ENCODE data around the gene GMCL1.
"Not testable (repeated sequence)": the region's sequence is repeated elsewhere in the genome, so short reads cannot be mapped to it uniquely, and the experiment has no call there.

The GMCL1 gene

GRCh38 chr2:69829256-69830044 is at the start of gene GMCL1:
Gene GMCL1 (plus strand): TSS chr2:69829660. CDS start chr2:69829893, 233 bp downstream.
- peak; percentile 99 for DNase-seq

- no peak for DNase-seq
These were observed 48.5 kb upstream of the GMCL1 start for GRCh38 chr2:69780921-69781320.

DNA sequence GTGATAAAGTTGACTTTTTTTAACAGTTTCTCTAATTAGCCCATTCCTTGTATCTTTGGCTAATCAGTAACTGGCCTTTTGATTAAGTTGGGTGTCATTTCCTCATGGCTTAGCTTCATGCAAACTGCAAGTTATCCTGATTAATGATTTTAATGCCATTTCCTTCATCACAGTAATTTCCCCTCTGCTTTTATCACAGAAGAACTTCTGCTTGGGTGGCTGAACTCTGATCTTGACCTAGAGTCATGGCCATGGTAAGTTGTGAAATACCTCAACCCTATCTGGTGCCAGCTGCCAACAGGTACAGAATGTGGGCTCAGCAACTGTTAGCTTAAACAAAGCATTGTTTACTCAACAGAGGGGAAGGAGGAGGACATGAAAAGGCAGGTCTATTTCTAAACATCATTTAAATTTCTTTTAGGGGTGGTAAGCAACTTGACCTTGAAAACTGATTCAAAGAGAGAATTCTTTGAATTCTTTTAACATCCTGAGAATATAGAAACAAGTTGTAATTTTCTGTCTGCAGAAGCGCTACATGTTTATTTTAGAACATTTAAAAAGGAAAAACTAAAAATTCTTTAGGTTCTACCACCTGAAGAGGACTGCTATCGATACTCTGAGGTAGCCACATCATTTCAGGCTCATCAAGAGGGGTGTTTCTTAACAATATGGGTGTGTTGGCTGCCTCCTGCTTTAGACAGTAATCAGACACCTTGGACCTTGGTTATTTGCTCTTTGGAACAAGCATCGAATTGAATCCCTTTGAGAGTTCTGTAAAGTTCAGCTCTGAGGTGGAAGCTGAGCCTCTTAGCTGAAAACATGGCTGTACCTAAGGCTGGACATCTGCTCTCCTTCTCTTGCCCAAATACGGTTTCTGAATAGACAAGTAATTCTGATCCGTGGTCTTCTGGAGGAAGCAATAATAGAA is 47.9 kb upstream of the GMCL1 start:
- DNase-seq = no peak

GRCh38 chr2:69784228-69784627 is 45.2 kb upstream of the GMCL1 start:
- no peak for DNase-seq

DNA sequence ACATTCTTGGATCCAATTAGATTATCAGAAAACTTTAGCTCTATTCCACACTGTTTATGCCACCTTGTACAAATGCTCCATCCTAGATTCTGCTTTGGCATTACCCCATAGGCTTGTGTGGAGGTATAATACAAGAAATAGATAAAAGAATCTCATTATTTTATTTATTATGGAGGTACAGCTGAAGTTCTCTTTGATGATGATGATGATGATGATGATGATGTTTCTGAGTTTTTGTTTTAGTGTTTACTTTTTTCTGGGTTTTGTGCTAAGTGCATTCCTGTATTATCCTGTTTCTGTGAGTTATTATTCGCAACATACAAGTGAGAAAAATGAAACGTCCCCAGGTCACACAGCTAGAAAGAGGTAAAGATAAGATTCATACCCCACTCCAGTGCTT is 44.1 kb upstream of the GMCL1 start:
- no peak for DNase-seq

DNA sequence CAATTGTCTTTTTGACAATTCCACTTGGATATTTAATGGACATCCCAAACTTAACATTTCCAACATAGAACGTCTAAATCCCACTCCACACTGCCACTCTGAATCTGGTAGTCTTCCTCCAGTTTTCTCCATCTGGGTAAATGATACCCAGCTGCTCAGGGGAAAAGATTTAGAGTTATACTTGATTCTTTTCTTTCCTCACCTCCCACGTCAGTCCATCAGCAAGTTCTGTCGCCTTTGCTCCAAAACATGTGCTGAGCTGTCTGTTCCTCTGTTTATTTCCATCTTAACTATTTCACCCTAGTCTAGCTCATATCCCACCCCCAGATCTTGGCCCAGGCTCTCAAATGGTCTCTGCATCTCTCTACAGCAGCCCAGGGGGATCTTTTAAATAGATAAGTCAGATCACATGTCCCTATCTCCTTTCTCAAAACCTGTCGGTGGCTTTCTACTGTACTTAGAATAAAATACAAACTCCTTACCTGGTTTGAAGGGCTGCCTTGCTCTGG is 43.4 kb upstream of the GMCL1 start:
- no peak for DNase-seq

GRCh38 chr2:69789175-69789721 is 40.2 kb upstream of the GMCL1 start:
- no peak for DNase-seq

DNA sequence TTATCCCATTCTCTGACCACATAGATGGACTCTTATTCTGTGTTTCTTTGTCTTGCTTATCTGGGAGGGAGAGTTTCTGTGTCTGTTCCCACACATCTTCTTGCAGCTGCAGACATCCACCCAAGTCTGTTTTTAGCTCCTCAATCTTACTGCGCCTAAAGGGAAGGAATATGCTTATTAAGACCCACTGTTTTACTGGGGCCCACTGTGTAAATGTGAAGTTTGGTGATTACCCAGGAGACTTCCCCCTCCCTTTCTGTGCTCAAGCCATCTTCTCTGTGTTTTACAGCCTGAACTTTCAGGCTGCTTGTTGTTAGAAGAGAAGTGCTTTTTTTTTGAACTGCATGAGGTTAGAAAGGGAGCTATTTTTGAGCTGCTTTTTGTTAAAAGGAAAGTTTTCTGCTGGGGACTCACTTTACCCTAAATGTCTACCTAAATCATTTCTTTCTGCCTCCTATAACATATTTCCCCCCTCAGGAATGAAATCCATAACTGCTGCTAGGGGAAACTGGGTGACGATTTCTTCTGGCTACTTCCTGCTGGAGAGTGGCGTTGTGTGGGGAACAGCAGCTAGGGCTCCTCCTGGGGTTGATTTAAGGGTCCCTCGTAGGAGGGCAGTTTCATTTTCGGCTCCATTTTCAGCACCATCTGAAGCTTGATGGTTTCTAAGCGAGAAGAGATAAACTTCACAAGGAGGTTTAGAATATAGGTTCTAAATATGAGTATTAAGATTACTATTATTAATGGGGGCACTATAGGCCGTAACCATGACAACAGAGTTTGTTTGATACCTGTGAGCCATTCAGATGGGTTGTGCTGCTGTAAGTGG is 39.5 kb upstream of the GMCL1 start:
- no peak for DNase-seq

DNA sequence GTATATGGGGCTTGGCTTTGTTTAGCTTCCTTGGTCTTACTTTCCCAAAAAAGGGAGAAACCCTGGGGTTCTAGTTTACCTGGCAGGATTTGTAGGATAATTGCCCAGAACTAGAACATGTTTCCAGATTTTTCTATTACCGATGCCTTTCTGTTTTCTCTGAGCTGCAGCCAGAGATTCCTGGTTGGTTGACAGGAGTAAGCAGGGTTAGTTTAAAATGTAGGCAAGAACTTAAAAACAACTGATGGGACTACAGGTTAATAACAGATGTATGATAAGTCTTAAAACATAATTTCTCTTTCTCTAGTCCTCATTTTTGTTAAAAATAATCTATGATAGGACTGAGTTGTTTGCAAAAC is 38.9 kb upstream of the GMCL1 start:
- no peak for DNase-seq

GRCh38 chr2:69791045-69791444 is 38.4 kb upstream of the GMCL1 start:
- no peak for DNase-seq

DNA sequence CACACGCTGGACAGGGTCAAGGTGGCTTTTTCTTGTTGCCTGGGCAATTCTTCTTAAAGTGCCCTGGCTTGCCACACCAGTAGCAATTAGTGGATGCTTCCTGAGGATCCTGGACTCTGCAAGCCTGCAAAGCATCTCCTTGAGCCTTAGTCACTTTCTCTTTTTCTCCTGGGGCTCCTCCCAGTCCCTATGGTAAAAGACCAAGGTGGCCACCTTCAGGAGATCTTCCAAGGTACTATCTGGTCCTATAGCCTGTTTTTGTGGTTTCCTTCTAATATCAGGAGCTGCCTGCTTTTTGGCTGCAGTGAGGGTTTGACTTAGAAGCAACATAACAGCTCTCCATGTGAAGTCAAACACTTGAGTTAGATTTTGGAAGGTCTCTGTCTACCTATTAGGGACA is 33.3 kb upstream of the GMCL1 start:
- no peak for DNase-seq

DNA sequence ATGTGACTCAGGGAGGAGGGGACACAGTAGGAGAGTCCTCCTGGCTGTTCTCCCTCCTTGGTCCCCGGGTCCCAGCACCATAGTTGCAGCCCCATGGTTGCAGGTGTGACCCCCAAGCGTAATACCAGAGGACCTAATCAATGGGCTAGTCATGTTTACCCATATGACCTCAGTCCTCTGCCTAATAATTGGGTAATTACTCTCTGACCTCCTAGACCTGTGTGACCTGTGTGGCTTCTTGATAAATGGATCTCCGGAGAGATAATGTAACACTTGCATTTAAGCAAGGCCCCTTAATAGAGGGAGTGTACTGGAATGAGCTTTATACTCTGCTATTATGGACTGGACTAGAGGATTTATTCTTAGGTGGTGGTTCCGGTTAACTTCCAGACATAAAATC is 32.2 kb upstream of the GMCL1 start:
- no peak for DNase-seq

GRCh38 chr2:69797836-69798289 is 31.6 kb upstream of the GMCL1 start:
- no peak for DNase-seq

- no peak for DNase-seq
These were observed 31.1 kb upstream of the GMCL1 start for GRCh38 chr2:69798290-69798908.

DNA sequence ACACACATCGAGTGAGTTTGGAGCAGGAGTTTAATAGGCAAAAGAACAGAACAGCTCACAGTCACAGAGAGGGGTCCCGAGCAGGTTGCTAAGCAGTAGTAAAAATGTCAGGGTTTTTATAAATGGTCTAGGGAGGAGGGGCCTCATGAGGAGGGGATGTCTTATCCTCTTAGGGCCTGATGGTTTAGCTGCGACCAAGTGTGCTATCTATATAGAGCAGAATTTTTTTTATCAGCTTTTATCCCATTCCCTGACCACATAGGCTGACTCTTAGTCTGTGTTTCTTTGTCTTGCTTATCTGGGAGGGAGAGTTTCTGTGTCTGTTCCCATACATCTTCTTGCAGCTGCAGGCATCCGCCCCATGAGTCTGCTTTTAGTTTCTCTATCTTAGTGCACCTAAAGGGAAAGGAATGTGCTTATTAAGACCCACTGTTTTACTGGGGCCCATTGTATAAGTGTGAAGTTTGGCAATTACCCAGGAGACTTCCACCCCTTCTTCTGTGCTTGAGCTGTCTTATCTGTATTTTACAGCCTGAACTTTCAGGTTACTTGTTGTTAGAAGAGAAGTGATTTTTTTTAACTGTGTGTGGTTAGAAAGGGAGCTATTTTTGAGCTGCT is 30.4 kb upstream of the GMCL1 start:
- DNase-seq = no peak

DNA sequence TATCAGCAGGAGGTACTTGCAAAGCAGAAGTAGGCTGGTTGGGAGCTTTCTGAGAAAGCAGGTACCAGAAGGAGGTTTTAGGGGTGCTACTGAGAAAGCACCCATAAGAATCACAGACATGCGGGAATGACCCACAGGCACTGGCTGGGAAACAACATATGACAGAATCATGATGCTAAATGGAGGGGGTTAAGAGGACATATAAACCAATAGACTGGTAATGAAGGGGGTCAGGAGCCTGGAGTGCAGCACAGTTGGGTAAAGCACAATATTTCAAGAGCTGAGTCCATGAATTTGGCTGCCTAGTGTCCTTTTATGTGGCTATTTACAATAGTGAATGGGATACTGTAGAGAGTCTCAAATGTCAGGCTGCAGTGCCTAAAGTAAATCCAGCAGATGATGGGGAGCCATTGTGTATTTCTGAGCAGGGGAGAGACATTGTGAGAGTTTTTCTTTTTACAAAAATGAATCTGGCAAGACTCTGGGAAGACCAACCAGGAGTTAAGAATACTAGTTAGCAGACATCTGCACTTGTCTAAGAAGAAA is 27.6 kb upstream of the GMCL1 start:
- DNase-seq = no peak

DNA sequence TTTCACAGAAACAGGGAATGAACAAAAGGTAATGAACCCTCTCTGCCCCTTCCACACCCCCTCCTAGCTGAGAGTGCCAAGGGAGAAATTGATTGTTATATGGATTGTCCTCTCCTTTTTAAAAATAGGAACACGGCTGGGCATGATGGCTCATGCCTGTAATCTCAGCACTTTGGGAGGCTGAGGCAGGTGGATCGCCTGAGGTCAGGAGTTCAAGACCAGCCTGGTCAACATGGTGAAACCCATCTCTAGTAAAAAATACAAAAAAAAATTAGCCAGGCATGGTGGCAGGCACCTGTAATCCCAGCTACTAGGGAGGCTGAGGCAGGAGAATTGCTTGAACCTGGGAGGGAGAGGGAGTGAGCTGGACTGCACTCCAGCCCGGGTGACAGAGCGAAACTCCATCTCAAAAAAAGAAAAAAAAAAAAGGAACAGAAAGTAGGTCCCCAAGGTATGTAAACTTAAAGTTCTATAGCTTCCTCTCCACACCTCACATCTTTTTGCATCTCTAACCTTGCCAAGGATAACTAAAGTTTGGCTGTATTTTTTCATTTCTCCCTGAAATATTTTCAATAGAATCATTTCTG is 26.6 kb upstream of the GMCL1 start:
- DNase-seq = not testable (repeated sequence)

GRCh38 chr2:69804416-69804815 is 25.0 kb upstream of the GMCL1 start:
- DNase-seq = no peak

- DNase-seq = no peak
These were observed 23.6 kb upstream of the GMCL1 start for GRCh38 chr2:69805887-69806286.

DNA sequence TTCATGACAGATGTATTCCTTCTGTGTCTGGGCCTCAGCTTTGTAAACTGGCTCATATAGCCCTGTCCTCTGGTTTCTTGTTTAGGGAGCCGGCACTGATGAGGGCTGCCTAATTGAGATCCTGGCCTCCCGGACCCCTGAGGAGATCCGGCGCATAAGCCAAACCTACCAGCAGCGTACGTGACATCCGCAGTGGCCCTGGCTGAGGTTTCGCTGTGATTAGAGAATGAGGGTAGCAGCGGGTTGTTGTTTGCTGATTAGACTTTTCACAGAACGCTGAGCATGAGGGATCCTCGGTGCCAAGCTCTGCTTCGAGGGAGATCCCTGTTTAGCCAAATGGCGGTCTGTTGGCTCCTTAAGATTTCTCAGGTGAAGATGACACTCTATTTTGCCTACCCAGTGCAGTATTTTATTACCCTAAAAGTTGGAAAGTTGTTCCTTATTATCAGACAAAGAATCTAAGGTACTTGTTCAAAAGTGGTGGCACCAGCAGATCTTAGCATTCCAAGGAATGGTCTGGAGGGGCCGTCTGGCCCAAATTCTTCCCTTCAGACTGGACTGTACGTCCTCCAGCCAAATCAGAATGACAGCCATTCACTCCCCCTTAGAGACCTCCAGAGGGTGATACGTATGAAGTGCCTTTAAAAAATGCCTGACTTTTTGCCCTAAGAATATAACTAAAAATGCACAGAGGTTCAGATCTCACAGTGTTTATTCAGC is 21.5 kb upstream of the GMCL1 start:
- no peak for DNase-seq
